Naive thymus-derived CD4-positive, alpha-beta T cell (primary cell): ENCODE results near the gene SIK3. TPM values are rescaled to one million over a fixed set of nuclear protein-coding genes. Genes with fewer than 3 reads are reported as not detected.
A peak's percentile ranks its signal among the peaks of the same experiment; 100 is the strongest.

Experiments used
- ATAC-seq: fragments of 150-1000 bp; cut with Tn5 transposase; 2 replicates; pipeline ENCODE4 v1.10.0; 2021; ENCODE audit warnings: mild to moderate bottlenecking, moderate library complexity
- CTCF ChIA-PET: fragments of 350-600 bp; sonication (Branson Sonifier 250); formaldehyde crosslinking; loops from one replicate; lab custom pipeline; 2021; ENCODE audit warnings: antibody characterized with exemption; lab: Charles Lee
- POLR2A ChIA-PET: fragments of 350-600 bp; sonication (Branson Sonifier 250); formaldehyde crosslinking; loops from one replicate; lab custom pipeline; 2021; ENCODE audit warnings: antibody characterized with exemption, inconsistent platforms; lab: Charles Lee
- DNase-seq, 9 donors: peaks; one replicate each; pipeline versions ENCODE4 v3.0.0 to v3.0.0-alpha.2; 2020 to 2022; ENCODE audit warnings: mixed read lengths in 1 of 9
- H3K27ac ChIP-seq: one replicate; pipeline ENCODE4 v1.7.0; 2013; ENCODE audit warnings: mild to moderate bottlenecking, low read depth, low read length, moderate library complexity
- H3K27me3 ChIP-seq, 2 donors: one replicate each; pipeline ENCODE4 v1.7.0; 2013; ENCODE audit warnings: low read length in 2 of 2, mild to moderate bottlenecking in 2 of 2, moderate library complexity in 2 of 2; ENCODE audit not compliant: control insufficient read depth in 2 of 2, insufficient read depth in 2 of 2
- H3K36me3 ChIP-seq, 3 experiments: 1 replicate in 2 of 3; 2 replicates in 1 of 3; pipeline ENCODE4 v1.7.0; 2013; ENCODE audit warnings: low read length in 3 of 3, mild to moderate bottlenecking in 3 of 3, moderate library complexity in 1 of 3; ENCODE audit not compliant: insufficient read depth in 3 of 3, control insufficient read depth in 2 of 3
- H3K4me1 ChIP-seq, 2 donors: one replicate each; pipeline ENCODE4 v1.7.0; 2013; ENCODE audit warnings: low read length in 2 of 2, mild to moderate bottlenecking in 2 of 2, moderate library complexity in 1 of 2; ENCODE audit not compliant: control insufficient read depth in 2 of 2, insufficient read depth in 2 of 2
- H3K4me3 ChIP-seq: 2 replicates; pipeline ENCODE4 v1.7.0; 2013; ENCODE audit warnings: mild to moderate bottlenecking, low read length
- H3K9me3 ChIP-seq, 3 experiments: 1 replicate in 2 of 3; 2 replicates in 1 of 3; pipeline ENCODE4 v1.7.0; 2013; ENCODE audit warnings: low read length in 3 of 3; ENCODE audit not compliant: control insufficient read depth in 2 of 3
- H3K27ac Mint-ChIP-seq, 9 donors: one replicate each; pipeline ENCODE4 v1.8.0; 2020 to 2022; ENCODE audit warnings: mixed read lengths in 9 of 9, mild to moderate bottlenecking in 8 of 9, moderate library complexity in 5 of 9, inconsistent platforms in 2 of 9
- H3K27me3 Mint-ChIP-seq, 5 donors: one replicate each; pipeline ENCODE4 v1.8.0; 2021 to 2022; ENCODE audit warnings: mixed read lengths in 5 of 5, mild to moderate bottlenecking in 1 of 5
- H3K36me3 Mint-ChIP-seq, 5 donors: one replicate each; pipeline ENCODE4 v1.8.0; 2020 to 2022; ENCODE audit warnings: mixed read lengths in 5 of 5, mild to moderate bottlenecking in 3 of 5, inconsistent platforms in 1 of 5
- H3K4me1 Mint-ChIP-seq, 7 donors: one replicate each; pipeline ENCODE4 v1.8.0; 2020 to 2022; ENCODE audit warnings: mixed read lengths in 7 of 7, mild to moderate bottlenecking in 3 of 7, inconsistent platforms in 1 of 7
- H3K4me3 Mint-ChIP-seq, 10 donors: one replicate each; pipeline ENCODE4 v1.8.0; 2020 to 2022; ENCODE audit warnings: mild to moderate bottlenecking in 10 of 10, mixed read lengths in 10 of 10, moderate library complexity in 6 of 10, inconsistent platforms in 2 of 10
- H3K9me3 Mint-ChIP-seq, 11 donors: one replicate each; pipeline ENCODE4 v1.8.0; 2020 to 2022; ENCODE audit warnings: mixed read lengths in 11 of 11, mild to moderate bottlenecking in 4 of 11, inconsistent platforms in 1 of 11, moderate library complexity in 1 of 11
- intact Hi-C, 2 donors: fragments of 100-400 bp; cut with micrococcal nuclease; formaldehyde crosslinking; loops; one replicate each; pipeline ENCODE4 v1.15.1; 2023
- polyA plus RNA-seq, 2 donors: library from polyadenylated mRNA; unstranded; fragments of 300-500 nt; fragmentation: Illumina TruSeq; gene quantifications; one replicate each; pipeline ENCODE4 v1.2.3, GENCODE V29; 2021
- total RNA-seq, 6 experiments: library from RNA in 5 of 6; stranded (reverse) in 5 of 6; gene quantifications; 1 replicate in 5 of 6; 2 replicates in 1 of 6; pipeline ENCODE4 v1.2.3 and lab custom pipeline; 2021 to 2026

SIK3 gene
- total and polyA plus RNA-seq, 7 experiments from 2014 or later = 13.3 to 85.2 (median 64.4) TPM

DNA sequence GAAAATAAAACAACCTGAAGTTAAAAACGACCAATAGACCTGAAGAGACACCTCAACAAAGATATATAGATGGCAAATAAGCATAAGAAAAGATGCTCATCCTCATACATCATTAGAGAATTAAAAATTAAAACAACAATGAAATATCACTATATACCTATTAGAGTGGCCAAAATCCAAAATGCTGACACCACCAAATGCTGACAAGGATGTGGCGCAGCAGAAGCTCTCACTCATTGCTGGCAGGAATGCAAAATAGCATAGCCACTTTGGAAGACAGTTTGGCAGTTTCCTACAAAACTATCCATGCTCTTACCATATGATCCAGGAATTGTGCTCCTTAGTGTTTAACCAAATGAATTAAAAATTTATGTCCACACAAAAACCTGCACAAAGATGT lies 205.9 kb downstream of the SIK3 start:
- intact Hi-C loops = loop anchor here in 1 of 2 donors (5.0 kb wide), 1 partner anchor 35 kb away; no protein-coding TSS in a partner anchor
- H3K27me3 Mint-ChIP-seq = no peaks in the 10 kb centered on the region
- CTCF ChIA-PET = interaction anchor here (1.1 to 1.4 kb wide), 2 partner anchors 33 to 214 kb away, joined by 3 read pairs; no protein-coding TSS in a partner anchor
- Histone ChIP-seq H3K27me3 (no peaks in the 10 kb centered on the region), H3K9me3 (no peaks in the 10 kb centered on the region), H3K27ac (no peak overlapping the region), H3K4me3 (no peak overlapping the region), H3K36me3 (peaks cover 0 to 39% (median 11%) of the 10 kb centered on the region in 3 experiments), H3K4me1 (peaks cover 7 to 12% of the 10 kb centered on the region in 2 donors)
- H3K27ac Mint-ChIP-seq = peak overlapping the region in 3 of 9 donors; percentile 7 to 22 (median 9)
- H3K36me3 Mint-ChIP-seq = peaks cover 8 to 45% (median 21%) of the 10 kb centered on the region in 5 donors
- no peak overlapping the region for H3K4me3 Mint-ChIP-seq
- ATAC-seq = no peak
- no peaks in the 10 kb centered on the region for H3K9me3 Mint-ChIP-seq
- H3K4me1 Mint-ChIP-seq = peaks cover 14 to 30% (median 21%) of the 10 kb centered on the region in 7 donors
- no peak for DNase-seq
- POLR2A ChIA-PET = no interaction called here

GRCh38 chr11:116891746-116892145 lies 206.5 kb downstream of the SIK3 start:
- Mint-ChIP-seq H3K9me3 (no peaks in the 10 kb centered on the region), H3K36me3 (peaks cover 8 to 41% (median 16%) of the 10 kb centered on the region in 5 donors), H3K27me3 (no peaks in the 10 kb centered on the region), H3K27ac (peak overlapping the region in 2 of 9 donors; percentile 0 to 88), H3K4me3 (no peak overlapping the region), H3K4me1 (peaks cover 14 to 30% (median 21%) of the 10 kb centered on the region in 7 donors)
- Histone ChIP-seq H3K27ac (no peak overlapping the region), H3K9me3 (no peaks in the 10 kb centered on the region), H3K27me3 (no peaks in the 10 kb centered on the region), H3K36me3 (peaks cover 0 to 35% (median 11%) of the 10 kb centered on the region in 3 experiments), H3K4me1 (peaks cover 7 to 12% of the 10 kb centered on the region in 2 donors), H3K4me3 (no peak overlapping the region)
- ChIA-PET POLR2A (interaction anchor here (1.2 kb wide), 1 partner anchor 204 kb away, joined by 3 read pairs; no protein-coding TSS in a partner anchor), CTCF (interaction anchor here (0.9 to 1.4 kb wide), 2 partner anchors 212 to 214 kb away, joined by 3 read pairs; no protein-coding TSS in a partner anchor)
- intact Hi-C loops = loop anchor here in 1 of 2 donors (5.0 kb wide), 1 partner anchor 36 kb away; no protein-coding TSS in a partner anchor
- DNase-seq (no peak), ATAC-seq (no peak)

GRCh38 chr11:116890607-116891006 lies 207.6 kb downstream of the SIK3 start:
- peak overlapping the region in 7 of 9 donors; percentile 22 to 81 (median 64) for H3K27ac Mint-ChIP-seq
- Histone ChIP-seq H3K4me3 (no peak overlapping the region), H3K27ac (no peak overlapping the region), H3K9me3 (no peaks in the 10 kb centered on the region), H3K27me3 (no peaks in the 10 kb centered on the region), H3K4me1 (peaks cover 7 to 12% of the 10 kb centered on the region in 2 donors), H3K36me3 (peaks cover 0 to 25% (median 4%) of the 10 kb centered on the region in 3 experiments)
- H3K4me1 Mint-ChIP-seq = peaks cover 14 to 30% (median 21%) of the 10 kb centered on the region in 7 donors
- no peak for ATAC-seq
- CTCF ChIA-PET = interaction anchor here (0.9 to 1.2 kb wide), 2 partner anchors 213 to 215 kb away, joined by 3 read pairs; no protein-coding TSS in a partner anchor
- DNase-seq = no peak
- POLR2A ChIA-PET = interaction anchor here (1.2 kb wide), 1 partner anchor 205 kb away, joined by 3 read pairs; no protein-coding TSS in a partner anchor
- peaks cover 8 to 39% (median 16%) of the 10 kb centered on the region in 5 donors for H3K36me3 Mint-ChIP-seq
- H3K9me3 Mint-ChIP-seq = no peaks in the 10 kb centered on the region
- H3K27me3 Mint-ChIP-seq = no peaks in the 10 kb centered on the region
- H3K4me3 Mint-ChIP-seq = peak overlapping the region in 1 of 10 donors; percentile 9
- intact Hi-C loops = loop anchor here in 1 of 2 donors (5.0 kb wide), 1 partner anchor 37 kb away; no protein-coding TSS in a partner anchor

DNA sequence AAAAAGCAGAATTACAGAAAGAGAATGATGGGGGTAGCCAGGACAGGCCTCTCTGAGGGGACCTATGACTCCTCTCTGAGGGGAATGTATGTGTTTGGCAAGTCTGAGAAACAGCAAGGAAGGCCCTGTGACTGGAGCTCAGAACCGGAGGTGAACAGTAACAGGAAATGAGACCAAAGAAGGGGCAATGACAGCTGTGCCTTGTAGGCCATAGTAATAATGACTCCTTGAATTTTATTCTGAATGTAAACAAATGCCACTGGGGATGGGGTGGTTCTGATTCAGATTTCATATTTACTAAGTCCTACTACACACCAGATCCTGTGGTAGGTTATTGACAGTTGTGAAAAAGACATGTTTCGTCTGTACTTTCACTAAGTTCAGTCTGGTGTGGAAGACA lies 208.0 kb downstream of the SIK3 start:
- ChIA-PET CTCF (interaction anchor here (1.2 kb wide), 1 partner anchor 216 kb away, joined by 3 read pairs; no protein-coding TSS in a partner anchor), POLR2A (interaction anchor here (0.6 kb wide), 1 partner anchor 204 kb away, joined by 3 read pairs; no protein-coding TSS in a partner anchor)
- Mint-ChIP-seq H3K4me3 (peak overlapping the region in 4 of 10 donors; percentile 2 to 11 (median 8)), H3K4me1 (peaks cover 13 to 29% (median 19%) of the 10 kb centered on the region in 7 donors), H3K36me3 (peaks cover 6 to 35% (median 15%) of the 10 kb centered on the region in 5 donors), H3K27ac (peak overlapping the region; percentile 0 to 83 (median 64)), H3K9me3 (no peaks in the 10 kb centered on the region), H3K27me3 (no peaks in the 10 kb centered on the region)
- peak; percentile 58 for ATAC-seq
- DNase-seq = peak in 4 of 9 donors; percentile 3 to 19 (median 10)
- no peaks in the 10 kb centered on the region for H3K27me3 ChIP-seq
- no peak overlapping the region for H3K27ac ChIP-seq
- peaks cover 0 to 25% (median 4%) of the 10 kb centered on the region in 3 experiments for H3K36me3 ChIP-seq
- H3K4me3 ChIP-seq = no peak overlapping the region
- intact Hi-C loops = loop anchor here in 1 of 2 donors (5.0 kb wide), 1 partner anchor 37 kb away; no protein-coding TSS in a partner anchor
- H3K9me3 ChIP-seq = no peaks in the 10 kb centered on the region
- peaks cover 7 to 12% of the 10 kb centered on the region in 2 donors for H3K4me1 ChIP-seq

DNA sequence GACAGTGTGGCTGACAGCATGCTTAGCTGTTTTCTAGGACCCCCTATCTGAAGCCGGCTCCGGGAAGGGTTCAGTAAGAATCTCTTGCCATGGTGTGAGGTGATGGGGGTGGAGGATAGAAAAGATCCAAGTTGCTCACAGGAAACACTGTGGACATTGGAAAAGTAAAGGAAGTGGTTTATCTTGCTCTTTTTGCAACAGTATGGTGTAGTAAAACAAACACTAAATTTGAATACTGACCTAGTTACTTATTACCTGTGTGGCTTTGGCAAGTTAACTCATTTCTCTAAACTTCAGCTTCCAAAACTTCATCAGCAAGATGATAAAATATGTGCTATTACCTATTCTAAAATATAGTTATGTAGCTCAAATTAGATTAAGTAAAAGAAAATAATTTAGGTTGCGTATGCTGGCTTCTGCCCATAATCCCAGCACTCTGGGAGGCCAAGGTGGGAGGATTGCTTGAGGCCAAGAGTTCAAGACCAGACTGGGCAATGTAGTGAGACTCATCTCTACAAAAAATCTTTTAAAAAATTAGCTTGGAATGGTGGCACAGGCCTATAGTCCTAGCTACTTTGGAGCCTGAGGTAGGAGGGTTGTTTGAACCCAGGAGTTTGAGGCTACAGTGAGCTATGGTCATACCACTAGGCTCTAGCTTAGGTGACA lies 209.2 kb downstream of the SIK3 start:
- POLR2A ChIA-PET = no interaction called here
- Mint-ChIP-seq H3K36me3 (peaks cover 3 to 26% (median 8%) of the 10 kb centered on the region in 5 donors), H3K27ac (no peak overlapping the region)

GRCh38 chr11:116888024-116888423 lies 210.2 kb downstream of the SIK3 start:
- H3K9me3 Mint-ChIP-seq = no peaks in the 10 kb centered on the region
- POLR2A ChIA-PET = no interaction called here
- intact Hi-C loops = loop anchor here in 1 of 2 donors (10.0 kb wide), 1 partner anchor 47 kb away; no protein-coding TSS in a partner anchor
- peaks cover 10 to 25% (median 17%) of the 10 kb centered on the region in 7 donors for H3K4me1 Mint-ChIP-seq
- H3K4me3 Mint-ChIP-seq = no peak overlapping the region
- H3K36me3 ChIP-seq = peaks cover 0 to 10% (median 4%) of the 10 kb centered on the region in 3 experiments
- no peak overlapping the region for H3K27ac ChIP-seq
- peaks cover 3 to 23% (median 4%) of the 10 kb centered on the region in 5 donors for H3K36me3 Mint-ChIP-seq
- H3K4me1 ChIP-seq = peaks cover 7 to 12% of the 10 kb centered on the region in 2 donors
- H3K27ac Mint-ChIP-seq = peak overlapping the region in 2 of 9 donors; percentile 26 to 61
- no peaks in the 10 kb centered on the region for H3K27me3 Mint-ChIP-seq
- CTCF ChIA-PET = interaction anchor here (0.9 to 1.5 kb wide), 3 partner anchors 8 to 16 kb away, joined by 3 to 7 read pairs (median 3); no protein-coding TSS in a partner anchor
- no peaks in the 10 kb centered on the region for H3K27me3 ChIP-seq
- no peak for DNase-seq
- ATAC-seq = no peak
- H3K4me3 ChIP-seq = no peak overlapping the region
- H3K9me3 ChIP-seq = no peaks in the 10 kb centered on the region

More for the DNA sequence above, 209.2 kb downstream of the SIK3 start:
- no peaks in the 10 kb centered on the region for H3K9me3 Mint-ChIP-seq
- Histone ChIP-seq H3K36me3 (peaks cover 0 to 20% (median 4%) of the 10 kb centered on the region in 3 experiments), H3K27ac (no peak overlapping the region), H3K4me3 (no peak overlapping the region), H3K9me3 (no peaks in the 10 kb centered on the region), H3K27me3 (no peaks in the 10 kb centered on the region), H3K4me1 (peaks cover 7 to 12% of the 10 kb centered on the region in 2 donors)
- no peak overlapping the region for H3K4me3 Mint-ChIP-seq
- peaks cover 10 to 25% (median 17%) of the 10 kb centered on the region in 7 donors for H3K4me1 Mint-ChIP-seq
- intact Hi-C loops = loop anchor here in 1 of 2 donors (10.0 kb wide), 1 partner anchor 46 kb away; no protein-coding TSS in a partner anchor
- no peaks in the 10 kb centered on the region for H3K27me3 Mint-ChIP-seq
- DNase-seq (no peak), ATAC-seq (no peak)
- CTCF ChIA-PET = interaction anchor here (1.3 to 1.5 kb wide), 2 partner anchors 9 to 10 kb away, joined by 3 to 7 read pairs; no protein-coding TSS in a partner anchor
